HG02885 (cell line): ENCODE results near the gene STRN.
"Not testable (repeated sequence)": the region's sequence is repeated elsewhere in the genome, so short reads cannot be mapped to it uniquely, and the experiment has no call there.

ENCODE experiments used
- ATAC-seq: cut with Tn5 transposase; IDR thresholded peaks from one replicate; pipeline ENCODE4 v1.9.1; 2021; ENCODE audit warnings: mild to moderate bottlenecking; ENCODE audit not compliant: unreplicated experiment, poor library complexity

Gene STRN

GRCh38 chr2:36964496-36965058 is 1.8 kb downstream of the STRN start:
- ATAC-seq, result no peak

DNA sequence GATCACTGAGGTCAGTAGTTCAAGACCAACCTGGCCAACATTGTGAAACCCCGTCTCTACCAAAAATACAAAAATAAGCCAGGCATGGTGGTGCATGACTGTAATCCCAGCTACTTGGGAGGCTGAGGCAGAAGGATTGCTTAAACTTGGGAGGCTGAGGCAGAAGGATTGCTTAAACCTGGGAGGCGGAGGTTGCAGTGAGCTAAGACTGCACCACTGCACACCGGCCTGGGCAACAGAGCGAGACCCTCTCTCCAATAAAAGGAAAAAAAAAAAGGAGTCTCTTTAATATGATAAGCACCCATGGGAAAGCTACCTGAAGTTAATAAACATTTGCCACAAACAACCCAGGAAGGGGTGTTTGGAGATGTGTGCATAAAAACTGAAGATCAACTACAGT is 2.6 kb downstream of the STRN start:
- ATAC-seq, result no peak

GRCh38 chr2:36963106-36963505 is 3.2 kb downstream of the STRN start:
- ATAC-seq, result no peak

DNA sequence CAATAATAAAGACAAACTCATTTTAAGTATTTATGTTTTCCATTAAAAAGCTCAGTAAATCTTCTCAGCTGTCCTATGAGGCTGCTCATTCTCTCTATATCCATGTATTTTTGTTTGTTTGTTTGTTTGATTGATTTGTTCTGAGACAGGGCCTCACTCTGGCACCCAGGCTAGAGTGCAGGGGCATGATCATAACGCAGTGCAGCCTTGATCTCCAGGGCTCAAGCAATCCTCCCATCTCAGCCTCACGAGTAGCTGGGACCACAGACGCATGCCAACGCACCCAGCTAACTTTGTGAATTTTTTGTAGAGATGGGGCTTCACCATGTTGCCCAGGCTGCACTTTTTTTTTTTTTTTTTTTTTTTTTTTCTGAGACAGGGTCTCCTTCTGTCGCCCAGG is 5.6 kb downstream of the STRN start:
- ATAC-seq, result no peak

GRCh38 chr2:36960005-36960675 is 6.2 kb downstream of the STRN start:
- no peak for ATAC-seq

- no peak for ATAC-seq
Measured at GRCh38 chr2:36954977-36955607, 11.2 kb downstream of the STRN start.

- no peak for ATAC-seq
Measured at GRCh38 chr2:36952748-36953197, 13.6 kb downstream of the STRN start.

- ATAC-seq, result no peak
Measured at GRCh38 chr2:36951574-36951973, 14.8 kb downstream of the STRN start.

DNA sequence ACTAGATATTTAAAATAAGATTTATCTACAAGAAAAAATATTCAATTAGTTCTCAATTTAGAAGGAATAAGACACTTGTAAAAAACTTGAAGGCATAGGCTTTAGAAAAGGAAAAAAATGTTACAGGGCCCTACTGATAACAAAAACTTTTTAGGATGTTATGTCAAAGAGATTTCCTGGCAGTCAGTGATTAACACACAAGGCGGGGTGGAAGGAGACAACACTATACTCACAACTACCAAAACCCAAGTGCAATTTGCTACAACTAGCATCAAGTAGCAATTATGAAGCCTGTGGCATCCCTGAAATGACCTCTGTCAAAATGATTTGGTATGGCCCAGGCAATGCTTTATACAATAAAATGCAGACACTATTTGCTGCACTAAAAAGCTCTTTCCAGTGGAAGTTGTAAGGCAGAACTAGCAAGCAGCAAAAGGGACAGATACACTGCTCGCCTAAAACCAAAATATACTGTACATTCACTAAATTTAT is 15.3 kb downstream of the STRN start:
- ATAC-seq, result no peak

GRCh38 chr2:36949845-36950244 is 16.5 kb downstream of the STRN start:
- ATAC-seq, result no peak

DNA sequence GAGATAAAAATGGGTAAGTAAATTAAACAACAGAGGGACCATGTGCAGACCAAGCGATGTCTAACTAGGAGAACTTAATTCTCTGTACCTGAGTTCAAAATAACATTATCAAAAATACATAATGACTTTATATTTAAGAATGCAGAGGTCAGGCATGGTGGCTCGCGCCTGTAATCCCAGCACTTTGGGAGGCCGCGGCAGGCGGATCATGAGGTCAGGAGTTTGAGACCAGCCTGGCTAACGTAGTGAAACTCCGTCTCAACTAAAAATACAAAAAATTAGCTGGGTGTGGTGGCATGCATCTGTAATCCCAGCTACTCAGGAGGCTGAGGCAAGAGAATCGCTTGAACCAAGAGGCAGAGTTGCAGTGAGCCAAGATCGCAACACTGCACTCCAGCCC is 21.1 kb downstream of the STRN start:
- ATAC-seq, result not testable (repeated sequence)

GRCh38 chr2:36941867-36942266 is 24.5 kb downstream of the STRN start:
- ATAC-seq, result no peak

DNA sequence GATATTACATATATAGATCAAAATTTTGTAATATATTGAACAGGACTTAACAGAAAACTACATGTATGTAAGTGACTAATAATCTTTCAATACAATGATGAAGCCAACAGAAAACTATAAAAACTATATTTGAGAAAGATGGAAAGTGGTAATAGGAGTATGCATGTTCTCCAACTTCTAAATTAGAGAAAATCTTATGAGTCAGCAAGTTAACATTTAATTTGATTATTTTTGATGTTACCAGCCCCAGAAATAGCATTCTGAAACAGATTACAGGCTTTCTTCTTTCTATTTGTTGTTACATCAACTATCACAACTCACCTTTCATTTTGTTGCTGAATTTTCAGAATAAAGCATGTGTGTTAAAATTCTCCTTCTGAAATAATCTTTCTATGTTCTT is 29.8 kb downstream of the STRN start:
- ATAC-seq, result not testable (repeated sequence)

DNA sequence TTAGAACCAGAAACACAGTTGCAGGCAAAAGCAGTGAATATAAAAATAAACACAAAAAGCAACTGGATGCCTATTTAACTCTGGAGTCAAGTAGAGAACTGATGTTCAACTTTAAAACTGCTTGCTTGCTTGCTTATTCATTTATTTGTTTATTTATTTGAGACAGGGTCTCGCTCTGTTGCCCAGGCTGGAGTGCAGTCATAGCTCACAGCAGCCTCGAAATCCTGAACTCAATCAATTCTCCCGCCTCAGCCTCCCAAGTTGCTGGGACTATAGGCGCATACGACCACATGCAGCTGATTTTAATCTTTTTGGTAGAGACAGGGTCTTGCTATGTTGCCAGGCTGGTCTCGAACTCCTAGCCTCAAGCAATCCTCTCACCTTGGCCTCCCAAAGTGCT is 34.6 kb downstream of the STRN start:
- not testable (repeated sequence) for ATAC-seq

- ATAC-seq, result not testable (repeated sequence)
Measured at GRCh38 chr2:36930787-36931410, 35.4 kb downstream of the STRN start.

DNA sequence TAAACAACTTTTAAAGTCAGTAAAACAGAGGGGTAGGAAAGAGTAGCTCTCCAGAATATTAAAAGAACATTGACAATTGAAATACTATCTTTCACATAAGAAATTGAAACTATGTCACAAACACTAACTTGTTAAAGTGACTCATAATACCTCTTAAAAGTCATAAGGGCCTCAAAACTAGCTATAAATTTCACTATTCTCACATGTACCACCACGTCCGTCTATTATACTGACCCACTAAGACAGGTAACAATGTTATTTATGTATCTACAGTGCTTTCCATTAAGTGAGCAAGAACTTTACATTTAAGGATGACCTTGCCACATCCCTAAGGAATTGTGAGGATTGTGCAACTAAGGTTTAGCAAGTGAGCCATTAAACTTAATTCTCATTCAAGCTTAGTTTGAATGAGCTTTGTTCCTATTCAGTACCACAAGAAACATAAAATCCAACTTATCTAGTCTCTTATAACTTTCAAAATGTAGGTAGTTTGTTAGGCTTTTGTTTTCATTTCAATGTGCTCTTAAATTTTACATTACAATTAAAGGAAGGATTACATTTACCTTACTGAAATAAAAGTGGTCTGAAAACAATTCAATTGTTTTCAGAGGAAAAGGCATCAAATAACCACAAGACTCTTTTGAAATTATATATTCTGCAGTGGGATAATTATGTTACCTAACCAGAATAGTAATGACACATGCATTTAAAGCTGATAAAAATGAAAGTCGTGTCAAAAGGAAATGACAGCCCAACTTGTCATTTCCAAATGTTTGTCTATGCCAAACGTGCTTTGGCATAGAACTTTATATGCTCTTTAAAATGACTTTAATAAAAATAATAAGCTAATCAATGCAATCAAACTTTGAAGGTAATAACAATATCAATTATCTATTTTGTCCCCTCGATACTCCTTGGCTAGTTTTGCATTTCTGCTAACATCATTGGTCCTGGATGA is 39.9 kb downstream of the STRN start:
- not testable (repeated sequence) for ATAC-seq

DNA sequence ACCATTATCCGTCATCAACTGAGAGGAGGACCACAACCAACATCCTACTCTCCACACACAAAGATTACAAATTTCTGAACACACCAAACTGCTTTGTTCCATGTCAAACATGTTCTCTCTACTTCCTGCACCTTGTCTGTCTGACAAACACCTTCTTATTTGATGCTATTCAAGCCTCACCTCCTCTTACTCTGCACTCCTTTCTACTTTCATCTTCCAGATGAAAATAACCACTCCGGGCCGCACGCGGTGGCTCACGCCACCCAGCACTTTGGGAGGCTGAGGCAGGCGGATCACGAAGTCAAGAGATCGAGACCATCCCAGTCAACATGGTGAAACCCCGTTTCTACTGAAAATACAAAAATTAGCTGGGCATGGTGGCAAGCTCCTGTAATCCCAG is 43.7 kb downstream of the STRN start:
- not testable (repeated sequence) for ATAC-seq

DNA sequence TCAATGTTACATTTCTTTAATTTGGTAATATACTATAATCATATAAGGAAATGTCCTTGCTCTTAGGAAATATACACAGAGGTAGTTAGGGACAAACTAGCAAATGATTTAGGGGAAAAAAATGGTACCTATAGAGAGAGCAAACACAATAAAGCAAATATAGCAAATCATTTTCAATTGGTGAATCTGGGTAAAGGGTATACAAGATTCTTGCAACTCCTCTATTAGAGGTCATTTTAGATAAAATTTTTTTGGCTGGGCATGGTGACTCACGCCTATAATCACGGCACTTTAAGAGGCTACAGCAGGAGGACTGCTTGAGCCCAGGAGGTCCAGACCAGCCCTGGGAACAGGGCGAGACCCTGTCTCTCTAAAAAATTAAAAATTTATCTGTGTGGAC is 44.4 kb downstream of the STRN start:
- no peak for ATAC-seq

DNA sequence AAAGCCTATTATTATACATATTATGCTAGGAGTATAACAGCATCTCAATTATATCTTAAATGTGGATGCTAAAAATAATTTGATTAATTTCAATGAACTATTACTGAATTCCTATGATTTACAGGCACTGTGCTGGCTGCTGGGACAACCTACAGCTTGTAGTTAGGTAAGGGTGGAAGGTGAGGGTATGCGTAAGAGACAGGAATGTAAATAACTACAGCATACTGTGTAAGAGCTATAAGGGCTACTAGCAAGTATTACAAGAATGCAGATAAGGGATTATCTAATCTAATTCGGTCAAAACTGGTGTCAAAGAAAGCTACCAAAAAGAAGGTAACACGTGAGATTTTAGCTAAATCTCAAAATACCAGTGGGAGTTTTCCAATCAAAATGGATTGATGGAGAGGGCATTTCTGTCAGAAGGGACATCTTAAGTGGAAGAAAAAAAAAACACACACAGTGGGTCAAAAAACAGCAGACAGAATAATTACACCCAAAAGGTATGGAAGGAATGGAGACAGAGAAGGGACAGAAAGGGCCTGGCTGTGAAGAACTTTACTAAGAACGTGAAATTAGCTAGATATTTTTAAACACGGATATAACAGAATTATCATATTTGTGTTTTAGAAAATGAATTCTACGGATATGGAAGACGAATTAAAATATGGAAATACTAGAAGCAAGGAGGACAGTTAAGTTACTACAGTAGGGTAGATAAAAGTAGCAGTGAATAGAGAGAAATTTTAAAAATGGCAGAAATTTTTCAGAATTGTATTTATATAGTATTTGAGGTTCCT is 47.1 kb downstream of the STRN start:
- ATAC-seq, result no peak
